Osteocyte (in vitro differentiated cells): ENCODE data around the gene DNER. TPM values are rescaled to one million over a fixed set of nuclear protein-coding genes. Genes with fewer than 3 reads are reported as not detected.

Experiments used
- DNase-seq: peaks from one replicate; pipeline ENCODE4 v3.0.0; 2021; ENCODE audit warnings: mixed read lengths; ENCODE audit not compliant: unreplicated experiment; ENCODE audit errors: extremely low spot score
- H3K27ac Mint-ChIP-seq: one replicate; pipeline ENCODE4 v1.8.0; 2021; ENCODE audit warnings: mild to moderate bottlenecking, mixed read lengths; ENCODE audit not compliant: unreplicated experiment
- H3K27me3 Mint-ChIP-seq: one replicate; pipeline ENCODE4 v1.8.0; 2021; ENCODE audit warnings: mixed read lengths; ENCODE audit not compliant: unreplicated experiment
- H3K36me3 Mint-ChIP-seq: one replicate; pipeline ENCODE4 v1.8.0; 2021; ENCODE audit warnings: mixed read lengths; ENCODE audit not compliant: unreplicated experiment
- H3K4me1 Mint-ChIP-seq: one replicate; pipeline ENCODE4 v1.8.0; 2021; ENCODE audit warnings: mixed read lengths; ENCODE audit not compliant: unreplicated experiment
- H3K4me3 Mint-ChIP-seq: one replicate; pipeline ENCODE4 v1.8.0; 2021; ENCODE audit warnings: mild to moderate bottlenecking, moderate library complexity, mixed read lengths; ENCODE audit not compliant: unreplicated experiment
- H3K9me3 Mint-ChIP-seq: one replicate; pipeline ENCODE4 v1.8.0; 2021; ENCODE audit warnings: mixed read lengths; ENCODE audit not compliant: unreplicated experiment
- total RNA-seq: library from RNA; stranded (reverse); gene quantifications from 2 replicates; pipeline ENCODE4 v1.2.1, GENCODE V29; 2021
- TF ChIP-seq, protein P1 (sequence below): fragments of 200-600 bp; sonication (generic); IDR thresholded peaks from 2 replicates; pipeline ENCODE4 v1.5.0; 2021; ENCODE audit warnings: antibody characterized with exemption, mild to moderate bottlenecking, moderate library complexity

Gene DNER
- total RNA-seq, 1 donor from 2014 or later, result 0.19 TPM

DNA sequence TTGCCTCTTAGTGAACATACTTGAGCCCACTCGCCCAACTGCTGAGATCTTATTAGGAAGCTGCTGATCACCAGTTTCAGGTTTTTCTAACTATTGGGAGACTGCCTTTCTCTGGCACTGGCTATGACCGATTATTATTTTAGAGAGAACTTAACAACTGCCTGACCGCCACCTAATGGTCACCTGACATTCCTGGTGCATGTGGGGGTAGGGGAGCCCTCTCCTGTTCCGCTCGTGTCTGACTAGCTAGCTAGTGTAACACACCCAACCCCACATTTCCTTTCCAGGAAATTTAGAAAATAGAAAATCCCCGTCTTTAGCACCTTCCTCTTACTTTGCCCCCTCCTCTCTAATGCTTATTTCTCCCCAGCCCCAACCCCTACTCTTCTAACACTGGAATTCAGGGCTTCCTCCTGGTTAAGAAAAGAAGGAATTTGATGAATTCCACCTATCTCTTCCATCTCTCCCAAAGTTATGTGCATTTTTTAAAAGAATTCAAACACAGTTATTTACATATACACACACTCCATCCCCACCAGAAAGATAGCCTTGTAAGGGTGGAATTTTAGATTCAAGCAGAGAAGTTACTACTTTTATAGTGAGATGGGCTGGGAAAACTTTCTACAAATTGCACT lies 19.4 kb upstream of the DNER start:
- Mint-ChIP-seq H3K4me3 (no peak overlapping the region), H3K27ac (no peak overlapping the region), H3K36me3 (no peaks in the 10 kb centered on the region), H3K27me3 (peaks cover 4% of the 10 kb centered on the region), H3K4me1 (no peaks in the 10 kb centered on the region), H3K9me3 (peaks cover 19% of the 10 kb centered on the region)
- TF ChIP-seq, protein P1, sequence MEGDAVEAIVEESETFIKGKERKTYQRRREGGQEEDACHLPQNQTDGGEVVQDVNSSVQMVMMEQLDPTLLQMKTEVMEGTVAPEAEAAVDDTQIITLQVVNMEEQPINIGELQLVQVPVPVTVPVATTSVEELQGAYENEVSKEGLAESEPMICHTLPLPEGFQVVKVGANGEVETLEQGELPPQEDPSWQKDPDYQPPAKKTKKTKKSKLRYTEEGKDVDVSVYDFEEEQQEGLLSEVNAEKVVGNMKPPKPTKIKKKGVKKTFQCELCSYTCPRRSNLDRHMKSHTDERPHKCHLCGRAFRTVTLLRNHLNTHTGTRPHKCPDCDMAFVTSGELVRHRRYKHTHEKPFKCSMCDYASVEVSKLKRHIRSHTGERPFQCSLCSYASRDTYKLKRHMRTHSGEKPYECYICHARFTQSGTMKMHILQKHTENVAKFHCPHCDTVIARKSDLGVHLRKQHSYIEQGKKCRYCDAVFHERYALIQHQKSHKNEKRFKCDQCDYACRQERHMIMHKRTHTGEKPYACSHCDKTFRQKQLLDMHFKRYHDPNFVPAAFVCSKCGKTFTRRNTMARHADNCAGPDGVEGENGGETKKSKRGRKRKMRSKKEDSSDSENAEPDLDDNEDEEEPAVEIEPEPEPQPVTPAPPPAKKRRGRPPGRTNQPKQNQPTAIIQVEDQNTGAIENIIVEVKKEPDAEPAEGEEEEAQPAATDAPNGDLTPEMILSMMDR, result no peak
- DNase-seq, result no peak

DNA sequence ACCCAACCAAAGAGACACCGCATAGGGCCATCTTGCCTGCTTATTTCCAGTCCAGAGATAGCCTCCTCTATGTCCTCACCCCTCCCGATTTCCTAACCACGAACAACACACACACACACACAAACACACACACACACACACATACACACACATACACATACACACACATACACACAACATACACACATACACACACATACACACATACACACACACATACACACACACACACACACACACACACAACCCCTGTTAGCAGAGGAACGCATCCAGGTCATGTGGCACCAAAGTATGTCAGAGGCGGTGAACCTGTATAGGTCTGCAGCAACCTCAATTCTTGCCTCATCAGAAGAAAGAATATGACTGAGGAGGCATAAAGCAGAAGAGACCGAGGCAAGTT lies 18.5 kb upstream of the DNER start:
- TF ChIP-seq, protein P1, result no peak
- H3K4me3 Mint-ChIP-seq, result no peak overlapping the region
- H3K36me3 Mint-ChIP-seq, result no peaks in the 10 kb centered on the region
- peaks cover 4% of the 10 kb centered on the region for H3K27me3 Mint-ChIP-seq
- H3K4me1 Mint-ChIP-seq, result no peaks in the 10 kb centered on the region
- H3K27ac Mint-ChIP-seq, result no peak overlapping the region
- DNase-seq, result no peak
- H3K9me3 Mint-ChIP-seq, result peaks cover 12% of the 10 kb centered on the region

DNA sequence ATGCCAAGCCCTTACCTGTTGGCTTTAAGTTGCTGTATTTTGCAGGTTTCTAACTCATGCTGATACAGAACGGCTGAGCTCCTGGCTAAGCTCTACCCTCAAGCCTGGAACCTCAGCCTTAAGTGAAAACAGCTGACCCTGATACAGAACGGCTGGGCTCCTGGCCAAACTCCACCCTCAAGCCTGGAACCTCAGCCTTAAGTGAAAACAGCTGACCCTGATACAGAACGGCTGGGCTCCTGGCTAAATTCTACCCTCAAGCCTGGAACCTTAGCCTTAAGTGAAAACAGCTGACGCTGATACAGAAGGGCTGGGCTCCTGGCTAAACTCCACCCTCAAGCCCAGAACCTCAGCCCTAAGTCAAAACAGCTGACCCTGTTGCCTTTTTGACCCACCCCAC lies 17.6 kb upstream of the DNER start:
- no peak overlapping the region for H3K4me3 Mint-ChIP-seq
- TF ChIP-seq, protein P1, result no peak
- no peaks in the 10 kb centered on the region for H3K36me3 Mint-ChIP-seq
- DNase-seq, result no peak
- H3K4me1 Mint-ChIP-seq, result no peaks in the 10 kb centered on the region
- H3K27ac Mint-ChIP-seq, result no peak overlapping the region
- peaks cover 4% of the 10 kb centered on the region for H3K27me3 Mint-ChIP-seq
- peaks cover 2% of the 10 kb centered on the region for H3K9me3 Mint-ChIP-seq

DNA sequence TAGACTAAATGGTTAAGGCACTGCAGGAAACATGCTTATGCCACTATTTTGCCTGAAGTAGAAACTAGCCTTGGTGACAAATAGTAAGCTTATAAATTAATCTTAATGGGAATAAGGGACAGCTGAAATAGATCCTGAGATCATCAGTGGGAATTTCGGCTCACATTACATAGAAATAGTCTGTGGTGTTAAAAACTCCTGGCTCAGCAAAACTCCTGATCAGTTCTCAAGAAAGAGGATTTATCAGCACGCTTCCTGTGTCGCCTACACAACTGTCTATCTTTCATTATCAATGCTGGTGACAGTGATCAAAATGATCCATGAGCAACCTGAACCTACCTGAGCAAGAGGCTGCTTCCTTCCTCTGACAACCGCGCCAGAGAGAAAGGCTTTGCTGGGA lies 17.0 kb upstream of the DNER start:
- Mint-ChIP-seq H3K4me1 (no peaks in the 10 kb centered on the region), H3K9me3 (no peaks in the 10 kb centered on the region), H3K27me3 (peaks cover 4% of the 10 kb centered on the region), H3K4me3 (no peak overlapping the region), H3K36me3 (no peaks in the 10 kb centered on the region), H3K27ac (no peak overlapping the region)
- DNase-seq, result no peak
- TF ChIP-seq, protein P1, result no peak

DNA sequence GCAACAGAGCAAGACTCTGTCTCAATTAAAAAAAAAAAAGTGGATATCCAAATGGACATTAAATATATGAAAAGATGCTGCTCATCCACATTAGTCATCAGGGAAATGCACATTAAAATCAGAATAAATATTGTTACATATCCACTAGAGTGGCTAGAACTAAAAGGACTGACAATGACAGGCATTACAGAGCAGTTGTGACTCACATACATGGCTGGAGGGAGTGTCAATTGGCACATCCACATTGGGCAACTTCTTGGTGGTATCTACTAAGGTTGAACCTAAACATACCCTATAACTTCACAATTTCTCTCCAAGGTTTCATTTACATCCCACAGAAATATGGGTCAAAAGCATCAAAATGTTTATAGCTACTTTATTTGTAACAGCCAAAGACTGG lies 14.0 kb upstream of the DNER start:
- Mint-ChIP-seq H3K4me3 (no peak overlapping the region), H3K36me3 (no peaks in the 10 kb centered on the region), H3K9me3 (no peaks in the 10 kb centered on the region), H3K27ac (no peak overlapping the region), H3K27me3 (peaks cover 10% of the 10 kb centered on the region), H3K4me1 (no peaks in the 10 kb centered on the region)
- TF ChIP-seq, protein P1, result no peak
- DNase-seq, result no peak
